22Rv1 (cell line): ENCODE measurements around the gene NUTM1.
"Not testable (repeated sequence)": the region's sequence is repeated elsewhere in the genome, so short reads cannot be mapped to it uniquely, and the experiment has no call there.

ENCODE experiments used
- H3K27ac ChIP-seq: fragments of 450-650 bp; 2 replicates; pipeline ENCODE4 v1.5.1; 2017
- CTCF ChIP-seq: fragments of 450-650 bp; IDR thresholded peaks from 2 replicates; pipeline ENCODE4 v1.5.1; 2017; ENCODE audit warnings: mild to moderate bottlenecking
- ZFX ChIP-seq: fragments of 450-650 bp; IDR thresholded peaks from 2 replicates; pipeline ENCODE4 v1.6.1; 2017; ENCODE audit warnings: antibody characterized with exemption, borderline replicate concordance

NUTM1 gene

DNA sequence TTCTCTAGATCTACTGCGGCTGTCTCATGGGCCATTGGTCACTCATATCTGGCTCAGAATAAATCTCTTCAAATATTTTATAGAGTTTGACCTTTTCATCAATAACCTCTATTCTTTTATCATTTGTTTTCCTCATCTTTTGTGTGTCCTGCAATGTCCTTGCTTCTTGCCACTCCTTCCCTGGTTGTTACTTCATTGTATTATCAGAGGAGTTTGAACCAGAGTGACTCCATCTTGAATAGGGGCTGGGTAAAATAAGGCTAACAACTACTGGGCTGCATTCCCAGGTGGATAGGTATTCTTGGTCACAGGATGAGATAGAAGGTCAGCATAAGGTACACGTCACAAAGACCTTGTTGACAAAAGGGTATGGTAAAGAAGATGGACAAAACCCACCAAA lies 33.7 kb downstream of the NUTM1 start:
- H3K27ac ChIP-seq: no peak overlapping the region
- TF ChIP-seq ZFX (no peak), CTCF (no peak)

GRCh38 chr15:34380491-34380890 lies 37.4 kb downstream of the NUTM1 start:
- not testable (repeated sequence) for H3K27ac ChIP-seq

DNA sequence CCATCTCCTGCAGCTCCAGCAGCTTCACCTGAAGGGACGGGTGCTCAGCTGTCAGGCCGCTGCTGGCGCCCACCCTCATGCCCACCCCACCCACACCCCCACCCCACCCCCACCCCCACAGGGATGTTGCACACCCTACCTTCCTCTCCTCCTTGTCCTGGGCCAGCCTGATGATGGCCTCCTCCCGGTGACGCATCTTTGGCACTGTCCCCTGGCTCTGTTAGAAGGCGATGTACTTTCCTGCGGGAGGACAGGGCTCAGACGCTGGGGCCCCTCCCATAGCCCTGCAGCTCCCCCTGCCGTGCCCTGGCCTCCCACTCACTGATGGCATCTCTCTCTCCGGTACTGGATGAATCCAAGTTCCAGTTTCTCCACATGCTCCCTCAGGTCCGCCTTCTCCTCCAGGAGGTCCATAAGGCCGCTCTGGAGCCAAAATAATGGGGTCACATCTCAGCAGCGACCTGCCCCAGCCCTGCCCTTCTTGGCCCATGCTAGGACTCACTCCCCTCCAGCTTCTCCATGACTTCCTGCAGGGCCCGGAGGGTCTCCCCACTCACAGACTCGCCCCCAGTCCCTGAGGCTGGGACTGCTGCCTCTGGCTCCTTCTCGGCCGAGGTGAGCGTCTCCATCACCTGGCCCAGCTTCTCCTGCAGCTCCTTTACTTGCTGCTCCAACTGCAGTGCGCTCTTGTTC lies 38.9 kb downstream of the NUTM1 start:
- H3K27ac ChIP-seq: not testable (repeated sequence)

DNA sequence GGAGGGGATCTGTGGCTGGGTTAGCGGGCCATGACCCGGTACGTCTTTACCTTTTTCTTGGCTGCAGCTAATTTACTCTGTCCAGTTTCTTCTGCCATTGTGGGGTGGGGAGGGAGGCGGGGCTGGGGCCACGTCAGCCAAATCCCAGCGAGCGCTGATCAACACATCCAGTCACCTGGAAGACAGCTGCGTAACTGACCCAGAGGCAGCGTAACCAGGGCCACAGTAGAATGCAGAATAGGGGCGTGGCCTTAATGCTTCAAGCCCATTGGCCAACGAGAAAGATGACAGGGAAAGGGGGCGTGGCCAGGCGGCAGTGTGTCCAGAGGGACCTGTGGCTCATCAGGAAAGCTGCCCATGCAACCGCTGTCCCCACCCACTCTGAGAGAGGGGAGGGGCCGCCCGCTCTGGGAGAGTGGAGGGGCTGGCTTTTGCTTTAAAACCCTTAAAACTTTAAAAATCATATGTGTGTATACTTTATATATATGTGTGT lies 46.5 kb downstream of the NUTM1 start:
- not testable (repeated sequence) for H3K27ac ChIP-seq

- not testable (repeated sequence) for H3K27ac ChIP-seq
Observed at GRCh38 chr15:34392981-34393380, 49.9 kb downstream of the NUTM1 start.

DNA sequence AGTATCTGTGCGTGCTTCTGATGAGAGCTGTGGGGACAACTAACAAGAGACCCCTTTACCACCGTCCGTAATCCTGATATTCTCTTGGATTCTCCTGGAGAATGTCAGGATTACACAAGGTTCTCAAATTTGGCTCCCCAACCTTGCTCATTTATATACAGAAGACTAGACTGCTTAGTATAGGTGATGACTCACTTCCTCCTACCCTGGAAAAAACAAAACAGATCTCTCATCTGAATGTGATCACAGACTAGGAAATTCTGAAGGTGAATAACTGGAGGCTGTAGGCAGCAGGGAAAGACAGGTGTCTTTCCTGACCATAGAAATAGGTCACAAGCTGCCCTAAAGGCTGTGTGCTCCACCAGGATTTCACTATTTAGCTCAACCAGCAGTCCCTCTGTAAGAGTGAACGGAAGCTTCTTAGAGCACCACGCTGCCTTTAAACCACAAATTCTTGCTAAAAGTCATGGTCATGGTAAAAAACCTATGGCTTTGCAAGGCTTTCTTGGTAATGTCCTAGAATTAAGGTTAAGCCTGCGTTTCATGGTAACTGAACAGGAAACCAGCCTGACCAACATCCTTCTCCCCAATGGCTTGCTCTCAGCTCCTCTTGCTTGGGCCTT lies 54.6 kb downstream of the NUTM1 start:
- not testable (repeated sequence) for H3K27ac ChIP-seq

- H3K27ac ChIP-seq: not testable (repeated sequence)
Observed at GRCh38 chr15:34403160-34403598, 60.1 kb downstream of the NUTM1 start.

GRCh38 chr15:34403899-34404298 lies 60.8 kb downstream of the NUTM1 start:
- H3K27ac ChIP-seq: not testable (repeated sequence)
